GM12801 (cell line): ENCODE measurements around the gene MEI4.

ENCODE experiments used
- CTCF ChIP-seq: IDR thresholded peaks from one replicate; pipeline ENCODE4 v1.5.1; 2011; ENCODE audit warnings: control low read depth; ENCODE audit not compliant: insufficient read length; ENCODE audit errors: extremely low read depth

MEI4 gene

GRCh38 chr6:77910826-77911225 lies 258.0 kb downstream of the MEI4 start:
- no peak for TF ChIP-seq CTCF

GRCh38 chr6:77926198-77926751 lies 273.4 kb downstream of the MEI4 start:
- no peak for TF ChIP-seq CTCF

- no peak for TF ChIP-seq CTCF
Observed at GRCh38 chr6:77930382-77930781, 277.5 kb downstream of the MEI4 start.

GRCh38 chr6:77930952-77931351 lies 278.1 kb downstream of the MEI4 start:
- no peak for TF ChIP-seq CTCF

- no peak for TF ChIP-seq CTCF
Observed at GRCh38 chr6:77962070-77962469, 309.2 kb downstream of the MEI4 start.

- TF ChIP-seq CTCF: no peak
Observed at GRCh38 chr6:77965449-77965848, 312.6 kb downstream of the MEI4 start.

- no peak for TF ChIP-seq CTCF
Observed at GRCh38 chr6:77972334-77972733, 319.5 kb downstream of the MEI4 start.
